Measurements from ENCODE around the gene KCNT2. TPM values are rescaled to one million over a fixed set of nuclear protein-coding genes. Genes with fewer than 3 reads are reported as not detected.

KCNT2 gene
- total and polyA plus RNA-seq, 9 of the 15 experiments (the other 6 are each of a cell fraction or from before 2014, with no cell fraction given), result 0.13 to 0.73 (median 0.28) TPM

DNA sequence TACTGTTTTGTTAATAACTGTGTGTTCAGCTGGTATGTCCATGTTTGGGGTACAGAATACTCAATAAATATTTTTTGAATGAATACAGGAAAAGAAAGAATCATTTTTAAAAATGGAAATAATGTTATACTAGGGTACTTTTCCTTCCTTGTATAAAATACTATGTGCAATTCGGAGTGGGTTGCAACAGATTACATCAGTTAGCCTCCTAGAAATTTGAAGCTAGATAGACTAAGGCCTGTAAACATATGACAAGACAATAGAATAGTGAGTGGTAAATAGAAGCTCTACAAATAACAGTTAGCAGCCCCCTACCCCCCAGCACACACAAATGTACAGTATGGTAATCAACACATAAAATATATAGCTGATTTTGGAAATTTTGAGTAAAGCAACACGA lies 195.9 kb downstream of the KCNT2 start:
- Histone ChIP-seq H3K9ac (ENCODE audit: insufficient read depth in 1 of 2, low read depth in 2 of 2, low read length in 2 of 2) (no peak overlapping the region), H3K27ac (ENCODE audit: extremely low read depth, low read depth, low read length) (no peak overlapping the region), H4K20me1 (replicated peaks; ENCODE audit: control insufficient read depth, insufficient read depth, low read length) (no peaks in the 10 kb centered on the region), H3K9me3 (replicated peaks; ENCODE audit: control insufficient read depth, insufficient read depth, low read depth, low read length) (no peaks in the 10 kb centered on the region), H2AFZ (ENCODE audit: low read depth, low read length) (no peak overlapping the region), H3K9me1 (ENCODE audit: control insufficient read depth, insufficient read depth, low read length) (no peaks in the 10 kb centered on the region), H3K4me1 (replicated peaks in 1 of 2; ENCODE audit: control insufficient read depth in 2 of 2, insufficient read depth in 2 of 2, low read length in 2 of 2) (no peaks in the 10 kb centered on the region), H3K4me2 (ENCODE audit: insufficient read depth, low read length) (no peak overlapping the region), H3K4me3 (no peak overlapping the region), H3K27me3 (ENCODE audit: control insufficient read depth in 2 of 2, insufficient read depth in 2 of 2, low read length in 2 of 2) (no peaks in the 10 kb centered on the region), H3K36me3 (ENCODE audit: control insufficient read depth, insufficient read depth, low read length) (no peaks in the 10 kb centered on the region), H3K79me2 (ENCODE audit: control insufficient read depth, insufficient read depth, low read length) (no peaks in the 10 kb centered on the region)
- POLR2A ChIA-PET, result no interaction called here
- in situ Hi-C loops (cut with MboI) (no loop called here), intact Hi-C loops (cut with micrococcal nuclease) (no loop called here)
- CTCF ChIA-PET (ENCODE audit: low intra/inter-chr PET ratio), result no interaction called here
- FAIRE-seq (no peak), DNase-seq (ENCODE audit: extremely low read depth in 1 of 4, low spot score in 3 of 4) (no peak), ATAC-seq (no peak)
- 10% methylated on average over 2 of the region's 2 CpGs for WGBS (ENCODE audit: insufficient coverage, low coverage, missing lambda C conversion rate)
- no TSS peak for BruUV-seq (replicated peaks)
- TF ChIP-seq REST (IDR thresholded peaks at IDR 0.05; ENCODE audit: borderline replicate concordance), result no peak
- TF ChIP-seq REST (CRISPR knock-in tag; IDR thresholded peaks at IDR 0.05; ENCODE audit: low read depth), result no peak
- TF ChIP-seq TRIM24 (IDR thresholded peaks at IDR 0.05), result peak in 1 of 2 experiments; percentile 19; a peak in 1 of 4 replicates
- TF ChIP-seq CEBPG (CRISPR knock-in tag; IDR thresholded peaks at IDR 0.05), result no peak
- peak in 1 of 2 experiments; percentile 58; a peak in 1 of 4 replicates for TF ChIP-seq CEBPG (tag; conservative IDR thresholded peaks at IDR 0.05 in 1 of 2, IDR thresholded peaks at IDR 0.05 in 1 of 2)
